ENCODE measurements around the gene VAT1L. TPM values are rescaled to one million over a fixed set of nuclear protein-coding genes. Genes with fewer than 3 reads are reported as not detected.

VAT1L gene
- total RNA-seq, 1 donor from 2014 or later: not detected

GRCh38 chr16:77833921-77834634, 45.7 kb downstream of the VAT1L start:
- intact Hi-C loops (cut with micrococcal nuclease): no loop called here

GRCh38 chr16:77834635-77835540, 46.5 kb downstream of the VAT1L start:
- intact Hi-C loops (cut with micrococcal nuclease): no loop called here

GRCh38 chr16:77836801-77837200, 48.4 kb downstream of the VAT1L start:
- intact Hi-C loops (cut with micrococcal nuclease): no loop called here

GRCh38 chr16:77838597-77839255, 50.4 kb downstream of the VAT1L start:
- intact Hi-C loops (cut with micrococcal nuclease): no loop called here

GRCh38 chr16:77840093-77840492, 51.7 kb downstream of the VAT1L start:
- intact Hi-C loops (cut with micrococcal nuclease): no loop called here

- intact Hi-C loops (cut with micrococcal nuclease): no loop called here
Measured at GRCh38 chr16:77840673-77841501, 52.5 kb downstream of the VAT1L start.

GRCh38 chr16:77841502-77841763, 53.1 kb downstream of the VAT1L start:
- intact Hi-C loops (cut with micrococcal nuclease): no loop called here

- intact Hi-C loops (cut with micrococcal nuclease): no loop called here
Measured at GRCh38 chr16:77842468-77842867, 54.1 kb downstream of the VAT1L start.

- intact Hi-C loops (cut with micrococcal nuclease): no loop called here
Measured at GRCh38 chr16:77843405-77843804, 55.0 kb downstream of the VAT1L start.

GRCh38 chr16:77844801-77845200, 56.4 kb downstream of the VAT1L start:
- intact Hi-C loops (cut with micrococcal nuclease): no loop called here

- intact Hi-C loops (cut with micrococcal nuclease): no loop called here
Measured at GRCh38 chr16:77849646-77850258, 61.4 kb downstream of the VAT1L start.

- intact Hi-C loops (cut with micrococcal nuclease): no loop called here
Measured at GRCh38 chr16:77850636-77851333, 62.4 kb downstream of the VAT1L start.

- intact Hi-C loops (cut with micrococcal nuclease): no loop called here
Measured at GRCh38 chr16:77853161-77853560, 64.8 kb downstream of the VAT1L start.

GRCh38 chr16:77856438-77857160, 68.2 kb downstream of the VAT1L start:
- intact Hi-C loops (cut with micrococcal nuclease): no loop called here

GRCh38 chr16:77858060-77858459, 69.7 kb downstream of the VAT1L start:
- intact Hi-C loops (cut with micrococcal nuclease): no loop called here

GRCh38 chr16:77859493-77860232, 71.3 kb downstream of the VAT1L start:
- intact Hi-C loops (cut with micrococcal nuclease): no loop called here

- intact Hi-C loops (cut with micrococcal nuclease): no loop called here
Measured at GRCh38 chr16:77860953-77861352, 72.6 kb downstream of the VAT1L start.

- intact Hi-C loops (cut with micrococcal nuclease): no loop called here
Measured at GRCh38 chr16:77863250-77863649, 74.9 kb downstream of the VAT1L start.

- intact Hi-C loops (cut with micrococcal nuclease): no loop called here
Measured at GRCh38 chr16:77866752-77867151, 78.4 kb downstream of the VAT1L start.

Measured in T-helper 1 cell treated with Interleukin-12 subunit alpha and Interleukin-12 subunit beta and Interleukin-4 antibody, amounts not matched to agents 30 ng/mL and 1 ng/mL, for 36 hours (primary cell).